ENCODE measurements around the gene GNAS.
"Not testable (repeated sequence)": the region's sequence is repeated elsewhere in the genome, so short reads cannot be mapped to it uniquely, and the experiment has no call there.

The GNAS gene

GRCh38 chr20:58818586-58819285 is 33.8 kb upstream of the GNAS start:
- TF ChIP-seq CTCF (IDR thresholded peaks at IDR 0.05; ENCODE audit: low read length, missing control alignments): no peak
- peak; percentile 6 for DNase-seq (ENCODE audit: low read depth)
- H3K4me3 ChIP-seq (replicated peaks; ENCODE audit: low read depth, low read length): no peak overlapping the region

GRCh38 chr20:58819921-58820320 is 32.6 kb upstream of the GNAS start:
- no peak overlapping the region for H3K4me3 ChIP-seq (replicated peaks; ENCODE audit: low read depth, low read length)
- TF ChIP-seq CTCF (IDR thresholded peaks at IDR 0.05; ENCODE audit: low read length, missing control alignments): no peak

GRCh38 chr20:58820515-58820914 is 32.0 kb upstream of the GNAS start:
- DNase-seq (ENCODE audit: low read depth); H3K4me3 ChIP-seq (replicated peaks; ENCODE audit: low read depth, low read length): not testable (repeated sequence)

More at GRCh38 chr20:58819921-58820320, 32.6 kb upstream of the GNAS start:
- no peak for DNase-seq (ENCODE audit: low read depth)

GRCh38 chr20:58822149-58822548 is 30.4 kb upstream of the GNAS start:
- H3K4me3 ChIP-seq (replicated peaks; ENCODE audit: low read depth, low read length): no peak overlapping the region
- no peak for TF ChIP-seq CTCF (IDR thresholded peaks at IDR 0.05; ENCODE audit: low read length, missing control alignments)
- no peak for DNase-seq (ENCODE audit: low read depth)

GRCh38 chr20:58822748-58823730 is 29.5 kb upstream of the GNAS start:
- DNase-seq (ENCODE audit: low read depth): no peak
- H3K4me3 ChIP-seq (replicated peaks; ENCODE audit: low read depth, low read length): no peak overlapping the region
- TF ChIP-seq CTCF (IDR thresholded peaks at IDR 0.05; ENCODE audit: low read length, missing control alignments): no peak

- DNase-seq (ENCODE audit: low read depth): no peak
- no peak overlapping the region for H3K4me3 ChIP-seq (replicated peaks; ENCODE audit: low read depth, low read length)
- no peak for TF ChIP-seq CTCF (IDR thresholded peaks at IDR 0.05; ENCODE audit: low read length, missing control alignments)
Observed at GRCh38 chr20:58824843-58825242, 27.7 kb upstream of the GNAS start.

GRCh38 chr20:58825450-58825849 is 27.1 kb upstream of the GNAS start:
- no peak overlapping the region for H3K4me3 ChIP-seq (replicated peaks; ENCODE audit: low read depth, low read length)
- TF ChIP-seq CTCF (IDR thresholded peaks at IDR 0.05; ENCODE audit: low read length, missing control alignments): no peak
- no peak for DNase-seq (ENCODE audit: low read depth)

All from fibroblast of pulmonary artery (primary cell).